LHCN-M2 (cell line): ENCODE measurements around the gene TDRD9. TPM values are rescaled to one million over a fixed set of nuclear protein-coding genes. Genes with fewer than 3 reads are reported as not detected.
A peak's percentile ranks its signal among the peaks of the same experiment; 100 is the strongest.

ENCODE experiments used
- DNase-seq: peaks from one replicate; pipeline ENCODE4 v3.0.0-alpha.2; 2012; ENCODE audit warnings: low read depth
- total RNA-seq: library from RNA; depleted of rRNA; stranded (reverse); fragments of >200 nt; gene quantifications from 2 replicates; pipeline ENCODE4 v1.2.3, GENCODE V29; 2014

TDRD9 gene
- total RNA-seq, 1 experiment from 2014 or later = 3.5 TPM

- DNase-seq = no peak
These were observed 163.0 kb downstream of the TDRD9 start for GRCh38 chr14:104091061-104091926.

GRCh38 chr14:104091927-104092771 lies 163.9 kb downstream of the TDRD9 start:
- no peak for DNase-seq

- DNase-seq = no peak
These were observed 164.7 kb downstream of the TDRD9 start for GRCh38 chr14:104092931-104093365.

GRCh38 chr14:104093366-104094055 lies 165.3 kb downstream of the TDRD9 start:
- DNase-seq = no peak

GRCh38 chr14:104094056-104094708 lies 165.9 kb downstream of the TDRD9 start:
- no peak for DNase-seq

GRCh38 chr14:104094709-104095425 lies 166.6 kb downstream of the TDRD9 start:
- peak; percentile 19 for DNase-seq

GRCh38 chr14:104095426-104096310 lies 167.4 kb downstream of the TDRD9 start:
- no peak for DNase-seq

GRCh38 chr14:104096318-104096717 lies 168.1 kb downstream of the TDRD9 start:
- no peak for DNase-seq

GRCh38 chr14:104096751-104097700 lies 168.8 kb downstream of the TDRD9 start:
- DNase-seq = peak; percentile 38

- DNase-seq = no peak
These were observed 170.2 kb downstream of the TDRD9 start for GRCh38 chr14:104098272-104099095.

- DNase-seq = no peak
These were observed 171.1 kb downstream of the TDRD9 start for GRCh38 chr14:104099096-104100041.

GRCh38 chr14:104100171-104101085 lies 172.2 kb downstream of the TDRD9 start:
- no peak for DNase-seq

GRCh38 chr14:104101086-104101621 lies 172.9 kb downstream of the TDRD9 start:
- no peak for DNase-seq

GRCh38 chr14:104101651-104102281 lies 173.5 kb downstream of the TDRD9 start:
- no peak for DNase-seq
